A673 (cell line): ENCODE results near the gene IGFBP1. TPM values are rescaled to one million over a fixed set of nuclear protein-coding genes. Genes with fewer than 3 reads are reported as not detected.

Experiments
- BruUV-seq: library from RNA; stranded (reverse); fragments of 400-500 nt; replicated peaks from 2 replicates; lab custom pipeline; 2021; lab: Mats Ljungman, UMichigan
- CTCF ChIA-PET: fragments of 300-600 bp; sonication (Branson Sonifier 250); formaldehyde crosslinking; loops from one replicate; lab custom pipeline; 2022; ENCODE audit warnings: antibody characterized with exemption; lab: Charles Lee
- POLR2A ChIA-PET: fragments of 300-600 bp; sonication (Branson Sonifier 250); formaldehyde crosslinking; loops from one replicate; lab custom pipeline; 2022; ENCODE audit warnings: antibody characterized with exemption; ENCODE audit not compliant: low non-redundant PET; lab: Charles Lee
- DNase-seq: peaks from one replicate; pipeline ENCODE4 v3.0.0-alpha.2; 2015; ENCODE audit warnings: low spot score
- H3K27ac ChIP-seq: fragments of 200-600 bp; sonication (generic); 2 replicates; pipeline ENCODE4 v1.5.1; 2016; ENCODE audit warnings: mixed run types, low read depth, mild to moderate bottlenecking, mixed read lengths, antibody characterized with exemption, low read length; ENCODE audit not compliant: poor library complexity, severe bottlenecking
- H3K27me3 ChIP-seq: fragments of 200-600 bp; sonication (generic); replicated peaks from 2 replicates; pipeline ENCODE4 v1.6.1; 2017; ENCODE audit warnings: mixed run types, low read depth, mild to moderate bottlenecking, mixed read lengths, antibody characterized with exemption, low read length; ENCODE audit not compliant: insufficient read depth, poor library complexity
- H3K36me3 ChIP-seq: fragments of 200-600 bp; sonication (generic); 2 replicates; pipeline ENCODE4 v1.6.1; 2016; ENCODE audit warnings: mixed run types, mild to moderate bottlenecking, mixed read lengths, antibody characterized with exemption, low read length; ENCODE audit not compliant: insufficient read depth, poor library complexity, severe bottlenecking
- H3K4me1 ChIP-seq: fragments of 200-600 bp; sonication (generic); 2 replicates; pipeline ENCODE4 v1.6.1; 2017; ENCODE audit warnings: mixed run types, mild to moderate bottlenecking, mixed read lengths, antibody characterized with exemption, low read length; ENCODE audit not compliant: insufficient read depth, poor library complexity, severe bottlenecking
- H3K4me3 ChIP-seq: fragments of 200-600 bp; sonication (generic); 2 replicates; pipeline ENCODE4 v1.5.1; 2016; ENCODE audit warnings: low read depth, mixed run types, mild to moderate bottlenecking, mixed read lengths, low read length; ENCODE audit not compliant: poor library complexity, severe bottlenecking
- H3K9me3 ChIP-seq: fragments of 200-600 bp; sonication (generic); 2 replicates; pipeline ENCODE4 v1.6.1; 2016; ENCODE audit warnings: mixed run types, low read depth, mild to moderate bottlenecking, mixed read lengths, antibody characterized with exemption, low read length; ENCODE audit not compliant: poor library complexity, severe bottlenecking
- CTCF ChIP-seq: fragments of 300-800, 200-600 bp; sonication (generic); conservative IDR thresholded peaks from 2 replicates; pipeline ENCODE4 v1.5.1; 2017; ENCODE audit warnings: low read depth, mild to moderate bottlenecking, antibody characterized with exemption, low read length, moderate library complexity, mixed read lengths
- EZH2 ChIP-seq: fragments of 200-600 bp; sonication (generic); IDR thresholded peaks from 2 replicates; pipeline ENCODE4 v1.6.1; 2017; ENCODE audit warnings: borderline replicate concordance, low read depth, mild to moderate bottlenecking, mixed read lengths, antibody characterized with exemption, low read length; ENCODE audit not compliant: poor library complexity, severe bottlenecking
- intact Hi-C: fragments of 100-400 bp; cut with micrococcal nuclease; formaldehyde crosslinking; loops from one replicate; pipeline ENCODE4 v1.10.0; 2022; ENCODE audit not compliant: unreplicated experiment
- total RNA-seq: library from RNA; stranded (reverse); gene quantifications from 2 replicates; pipeline ENCODE4 v1.2.3, GENCODE V29; 2021

Gene IGFBP1
- total RNA-seq, 1 experiment from 2014 or later = not detected

GRCh38 chr7:45920502-45921380, 32.5 kb downstream of the IGFBP1 start, which contains the start of gene IGFBP3:
Gene IGFBP3, minus strand, starts transcription at chr7:45921272. Its CDS starts 132 bp downstream, at chr7:45921140.
- Histone ChIP-seq H3K4me1 (peaks cover 5% of the 10 kb centered on the region), H3K4me3 (peak within 1 kb of the TSS; percentile 13), H3K27me3 (peaks cover 89% of the 10 kb centered on the region), H3K9me3 (no peaks in the 10 kb centered on the region), H3K36me3 (no peaks in the 10 kb centered on the region), H3K27ac (no peak within 1 kb of the TSS)
- DNase-seq = peak; percentile 35
- BruUV-seq = no TSS peak
- intact Hi-C loops = loop anchor here (5.0 to 10.0 kb wide), 3 partner anchors 432 to 1334 kb away; no protein-coding TSS in a partner anchor
- POLR2A ChIA-PET = no interaction called here
- TF ChIP-seq EZH2 = peak; percentile 91
- TF ChIP-seq CTCF = no peak
- CTCF ChIA-PET = interaction anchor here (0.6 kb wide), 1 partner anchor 1282 kb away, joined by 13 read pairs; no protein-coding TSS in a partner anchor

- DNase-seq = no peak
- Histone ChIP-seq H3K4me1 (peaks cover 5% of the 10 kb centered on the region), H3K27ac (no peak overlapping the region), H3K36me3 (no peaks in the 10 kb centered on the region), H3K4me3 (no peak overlapping the region), H3K9me3 (no peaks in the 10 kb centered on the region), H3K27me3 (peaks cover 84% of the 10 kb centered on the region)
- ChIA-PET POLR2A (no interaction called here), CTCF (interaction anchor here (0.6 kb wide), 1 partner anchor 1281 kb away, joined by 13 read pairs; no protein-coding TSS in a partner anchor)
- no TSS peak for BruUV-seq
- intact Hi-C loops = loop anchor here (5.0 to 10.0 kb wide), 3 partner anchors 431 to 1333 kb away; no protein-coding TSS in a partner anchor
- TF ChIP-seq EZH2 (no peak), CTCF (no peak)
These were observed 33.1 kb downstream of the IGFBP1 start for GRCh38 chr7:45921381-45921698.

- Histone ChIP-seq H3K27me3 (peaks cover 78% of the 10 kb centered on the region), H3K9me3 (no peaks in the 10 kb centered on the region), H3K4me3 (no peak overlapping the region), H3K27ac (no peak overlapping the region), H3K4me1 (peaks cover 5% of the 10 kb centered on the region), H3K36me3 (no peaks in the 10 kb centered on the region)
- ChIA-PET CTCF (interaction anchor here (1.9 kb wide), 1 partner anchor 1179 kb away, joined by 6 read pairs; no protein-coding TSS in a partner anchor), POLR2A (no interaction called here)
- BruUV-seq = no TSS peak
- DNase-seq = peak; percentile 65
- peak; percentile 75 for TF ChIP-seq CTCF
- peak; percentile 74 for TF ChIP-seq EZH2
- intact Hi-C loops = loop anchor here (2.0 to 10.0 kb wide), 5 partner anchors 430 to 1333 kb away; no protein-coding TSS in a partner anchor
These were observed 33.6 kb downstream of the IGFBP1 start for GRCh38 chr7:45921699-45922519.
